CD4-positive, alpha-beta T cell treated with Interleukin-6 for 4 hours (primary cell): ENCODE measurements around the gene MARCHF10.
"Not testable (repeated sequence)": the region's sequence is repeated elsewhere in the genome, so short reads cannot be mapped to it uniquely, and the experiment has no call there.

ENCODE experiments used
- DNase-seq: peaks from one replicate; pipeline ENCODE4 v3.0.0-alpha.2; 2020; ENCODE audit warnings: mixed read lengths

The MARCHF10 gene

GRCh38 chr17:62807812-62808575, at the start of gene MARCHF10:
Gene MARCHF10 (minus strand): TSS chr17:62808314. CDS start chr17:62801735, 6,579 bp downstream.
- peak; percentile 37 for DNase-seq

GRCh38 chr17:62857526-62857925, 49.4 kb upstream of the MARCHF10 start:
- DNase-seq, result no peak

GRCh38 chr17:62856594-62856993, 48.5 kb upstream of the MARCHF10 start:
- DNase-seq, result no peak

GRCh38 chr17:62855156-62855555, 47.0 kb upstream of the MARCHF10 start:
- DNase-seq, result no peak

GRCh38 chr17:62854098-62854680, 46.1 kb upstream of the MARCHF10 start:
- no peak for DNase-seq

- DNase-seq, result no peak
Observed at GRCh38 chr17:62852195-62852594, 44.1 kb upstream of the MARCHF10 start.

- DNase-seq, result not testable (repeated sequence)
Observed at GRCh38 chr17:62849591-62850415, 41.7 kb upstream of the MARCHF10 start.

- DNase-seq, result no peak
Observed at GRCh38 chr17:62848334-62848733, 40.2 kb upstream of the MARCHF10 start.

GRCh38 chr17:62847426-62847825, 39.3 kb upstream of the MARCHF10 start:
- no peak for DNase-seq

- no peak for DNase-seq
Observed at GRCh38 chr17:62840871-62841270, 32.8 kb upstream of the MARCHF10 start.

- not testable (repeated sequence) for DNase-seq
Observed at GRCh38 chr17:62833816-62834215, 25.7 kb upstream of the MARCHF10 start.

GRCh38 chr17:62832405-62832804, 24.3 kb upstream of the MARCHF10 start:
- no peak for DNase-seq

GRCh38 chr17:62831066-62831465, 23.0 kb upstream of the MARCHF10 start:
- DNase-seq, result not testable (repeated sequence)

- no peak for DNase-seq
Observed at GRCh38 chr17:62827746-62828485, 19.8 kb upstream of the MARCHF10 start.

- no peak for DNase-seq
Observed at GRCh38 chr17:62826956-62827355, 18.8 kb upstream of the MARCHF10 start.

GRCh38 chr17:62825182-62825581, 17.1 kb upstream of the MARCHF10 start:
- no peak for DNase-seq

GRCh38 chr17:62824290-62825131, 16.4 kb upstream of the MARCHF10 start:
- no peak for DNase-seq

GRCh38 chr17:62823111-62823893, 15.2 kb upstream of the MARCHF10 start:
- DNase-seq, result no peak

- DNase-seq, result no peak
Observed at GRCh38 chr17:62822080-62822904, 14.2 kb upstream of the MARCHF10 start.
